Measurements from ENCODE around the gene KRTAP19-5. TPM values are rescaled to one million over a fixed set of nuclear protein-coding genes. Genes with fewer than 3 reads are reported as not detected.

Gene KRTAP19-5
- total and polyA plus RNA-seq, 5 donors from 2014 or later = not detected

Other genes starting within 250 kb of the KRTAP19-5 start
- gene KRTAP24-1, start 219.2 kb downstream of the KRTAP19-5 start, total RNA-seq = not detected
- gene KRTAP24-1, start 219.2 kb downstream of the KRTAP19-5 start, polyA plus RNA-seq = not detected
- gene KRTAP25-1, start 212.6 kb downstream of the KRTAP19-5 start, total RNA-seq = not detected
- not detected for gene KRTAP25-1, start 212.6 kb downstream of the KRTAP19-5 start, polyA plus RNA-seq
- gene KRTAP26-1, start 181.8 kb downstream of the KRTAP19-5 start, total RNA-seq = not detected
- not detected for gene KRTAP26-1, start 181.8 kb downstream of the KRTAP19-5 start, polyA plus RNA-seq
- not detected for gene KRTAP27-1, start 164.4 kb downstream of the KRTAP19-5 start, total RNA-seq
- gene KRTAP27-1, start 164.4 kb downstream of the KRTAP19-5 start, polyA plus RNA-seq = not detected
- gene KRTAP23-1, start 153.5 kb downstream of the KRTAP19-5 start, total RNA-seq = not detected
- gene KRTAP23-1, start 153.5 kb downstream of the KRTAP19-5 start, polyA plus RNA-seq = not detected
- not detected for gene KRTAP13-2, start 129.9 kb downstream of the KRTAP19-5 start, total RNA-seq
- not detected for gene KRTAP13-2, start 129.9 kb downstream of the KRTAP19-5 start, polyA plus RNA-seq
- not detected for gene KRTAP13-1, start 106.1 kb downstream of the KRTAP19-5 start, total RNA-seq
- gene KRTAP13-1, start 106.1 kb downstream of the KRTAP19-5 start, polyA plus RNA-seq = not detected
- not detected for gene KRTAP13-3, start 76.2 kb downstream of the KRTAP19-5 start, total RNA-seq
- gene KRTAP13-3, start 76.2 kb downstream of the KRTAP19-5 start, polyA plus RNA-seq = not detected
- gene KRTAP13-4, start 71.9 kb downstream of the KRTAP19-5 start, total RNA-seq = not detected
- not detected for gene KRTAP13-4, start 71.9 kb downstream of the KRTAP19-5 start, polyA plus RNA-seq
- not detected for gene KRTAP15-1, start 61.9 kb downstream of the KRTAP19-5 start, total RNA-seq
- gene KRTAP15-1, start 61.9 kb downstream of the KRTAP19-5 start, polyA plus RNA-seq = not detected
- not detected for gene KRTAP19-1, start 21.8 kb downstream of the KRTAP19-5 start, total RNA-seq
- gene KRTAP19-1, start 21.8 kb downstream of the KRTAP19-5 start, polyA plus RNA-seq = not detected
- gene KRTAP19-2, start 14.7 kb downstream of the KRTAP19-5 start, total RNA-seq = not detected
- gene KRTAP19-2, start 14.7 kb downstream of the KRTAP19-5 start, polyA plus RNA-seq = not detected
- gene KRTAP19-3, start 10.1 kb downstream of the KRTAP19-5 start, total RNA-seq = not detected
- not detected for gene KRTAP19-3, start 10.1 kb downstream of the KRTAP19-5 start, polyA plus RNA-seq
- gene KRTAP19-4, start 5.0 kb downstream of the KRTAP19-5 start, total RNA-seq = not detected
- gene KRTAP19-4, start 5.0 kb downstream of the KRTAP19-5 start, polyA plus RNA-seq = not detected
- gene KRTAP19-6, start 39.7 kb upstream of the KRTAP19-5 start, total RNA-seq = not detected
- gene KRTAP19-6, start 39.7 kb upstream of the KRTAP19-5 start, polyA plus RNA-seq = not detected
- gene KRTAP19-7, start 59.2 kb upstream of the KRTAP19-5 start, total RNA-seq = not detected
- gene KRTAP19-7, start 59.2 kb upstream of the KRTAP19-5 start, polyA plus RNA-seq = not detected
- not detected for gene KRTAP22-2, start 88.3 kb upstream of the KRTAP19-5 start, total RNA-seq
- gene KRTAP22-2, start 88.3 kb upstream of the KRTAP19-5 start, polyA plus RNA-seq = not detected
- gene KRTAP6-3, start 90.3 kb upstream of the KRTAP19-5 start, total RNA-seq = not detected
- not detected for gene KRTAP6-3, start 90.3 kb upstream of the KRTAP19-5 start, polyA plus RNA-seq
- not detected for gene KRTAP6-2, start 96.8 kb upstream of the KRTAP19-5 start, total RNA-seq
- gene KRTAP6-2, start 96.8 kb upstream of the KRTAP19-5 start, polyA plus RNA-seq = not detected
- not detected for gene KRTAP22-1, start 98.9 kb upstream of the KRTAP19-5 start, total RNA-seq
- not detected for gene KRTAP22-1, start 98.9 kb upstream of the KRTAP19-5 start, polyA plus RNA-seq
- gene KRTAP6-1, start 111.8 kb upstream of the KRTAP19-5 start, total RNA-seq = not detected
- not detected for gene KRTAP6-1, start 111.8 kb upstream of the KRTAP19-5 start, polyA plus RNA-seq
- gene KRTAP20-1, start 114.3 kb upstream of the KRTAP19-5 start, total RNA-seq = not detected
- not detected for gene KRTAP20-1, start 114.3 kb upstream of the KRTAP19-5 start, polyA plus RNA-seq
- gene KRTAP20-4, start 118.5 kb upstream of the KRTAP19-5 start, total RNA-seq = not detected
- not detected for gene KRTAP20-4, start 118.5 kb upstream of the KRTAP19-5 start, polyA plus RNA-seq
- not detected for gene KRTAP20-2, start 133.1 kb upstream of the KRTAP19-5 start, total RNA-seq
- gene KRTAP20-2, start 133.1 kb upstream of the KRTAP19-5 start, polyA plus RNA-seq = not detected
- not detected for gene KRTAP20-3, start 140.7 kb upstream of the KRTAP19-5 start, total RNA-seq
- not detected for gene KRTAP20-3, start 140.7 kb upstream of the KRTAP19-5 start, polyA plus RNA-seq
- gene KRTAP21-3, start 216.6 kb upstream of the KRTAP19-5 start, total RNA-seq = not detected
- gene KRTAP21-3, start 216.6 kb upstream of the KRTAP19-5 start, polyA plus RNA-seq = not detected
- not detected for gene KRTAP21-2, start 245.1 kb upstream of the KRTAP19-5 start, total RNA-seq
- not detected for gene KRTAP21-2, start 245.1 kb upstream of the KRTAP19-5 start, polyA plus RNA-seq